Erythroblast (primary cell): Measurements from ENCODE around the gene C10orf105.

ENCODE experiments used
- GATA1 ChIP-seq: IDR thresholded peaks from 2 replicates; pipeline ENCODE4 v1.6.1; 2011; ENCODE audit warnings: low read depth, mild to moderate bottlenecking, control low read depth, low read length, moderate library complexity
- POLR2A ChIP-seq: IDR thresholded peaks from 2 replicates; pipeline ENCODE4 v1.6.1; 2011; ENCODE audit warnings: mild to moderate bottlenecking, low read length

DNA sequence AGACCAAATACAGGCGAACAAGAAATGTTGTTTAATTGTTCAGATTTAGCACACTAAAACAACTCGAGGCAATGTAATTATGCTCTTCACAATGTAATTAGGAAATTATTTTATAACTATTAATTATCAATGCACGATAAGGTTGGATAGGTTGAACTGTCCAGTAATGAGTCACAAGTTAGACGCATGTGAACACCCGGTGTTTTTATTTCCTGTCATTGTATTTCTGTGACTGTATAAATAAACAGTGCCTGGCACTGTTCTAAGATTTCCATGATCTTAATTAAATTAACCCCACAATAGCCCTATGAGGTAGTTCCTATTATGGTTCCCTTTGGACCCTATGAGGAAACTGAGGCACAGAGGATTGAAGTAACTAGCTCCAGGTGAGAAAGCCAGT lies 26.2 kb downstream of the C10orf105 start:
- TF ChIP-seq POLR2A, result no peak
- TF ChIP-seq GATA1, result no peak
